ENCODE results near the gene LRRC9. TPM values are rescaled to one million over a fixed set of nuclear protein-coding genes. Genes with fewer than 3 reads are reported as not detected.
"Not testable (repeated sequence)": the region's sequence is repeated elsewhere in the genome, so short reads cannot be mapped to it uniquely, and the experiment has no call there.

Gene LRRC9
- polyA plus RNA-seq, 1 experiment, result not detected

- Histone ChIP-seq H3K27me3 (ENCODE audit: control insufficient read depth, insufficient read depth, low read length) (no peaks in the 10 kb centered on the region), H3K27ac (ENCODE audit: low read depth, low read length) (no peak overlapping the region), H3K4me3 (ENCODE audit: low read depth, low read length) (no peak overlapping the region), H3K9me3 (ENCODE audit: control insufficient read depth, insufficient read depth, low read length) (no peaks in the 10 kb centered on the region)
- no peak for TF ChIP-seq CTCF (IDR thresholded peaks at IDR 0.05; ENCODE audit: low read depth, low read length)
- ChIA-PET POLR2A (no interaction called here), CTCF (interaction anchor here (0.6 to 4.0 kb wide), 5 partner anchors 19 to 753 kb away, joined by 3 to 25 read pairs (median 4); no protein-coding TSS in a partner anchor)
- no peak for DNase-seq (ENCODE audit: low read depth, low spot score)
Measured at GRCh38 chr14:59944909-59945308, 25.0 kb downstream of the LRRC9 start.

- H3K4me3 ChIP-seq (ENCODE audit: low read depth, low read length); H3K27ac ChIP-seq (ENCODE audit: low read depth, low read length); H3K9me3 ChIP-seq (ENCODE audit: control insufficient read depth, insufficient read depth, low read length); POLR2A ChIA-PET; CTCF ChIA-PET; H3K27me3 ChIP-seq (ENCODE audit: control insufficient read depth, insufficient read depth, low read length); DNase-seq (ENCODE audit: low read depth, low spot score): not testable (repeated sequence)
Measured at GRCh38 chr14:59952141-59952540, 32.2 kb downstream of the LRRC9 start.

- H3K27ac ChIP-seq (ENCODE audit: low read depth, low read length); H3K27me3 ChIP-seq (ENCODE audit: control insufficient read depth, insufficient read depth, low read length); POLR2A ChIA-PET; CTCF ChIA-PET; H3K9me3 ChIP-seq (ENCODE audit: control insufficient read depth, insufficient read depth, low read length); H3K4me3 ChIP-seq (ENCODE audit: low read depth, low read length); DNase-seq (ENCODE audit: low read depth, low spot score): not testable (repeated sequence)
Measured at GRCh38 chr14:59957890-59958289, 37.9 kb downstream of the LRRC9 start.

- DNase-seq (ENCODE audit: low read depth, low spot score), result no peak
- no peak overlapping the region for H3K4me3 ChIP-seq (ENCODE audit: low read depth, low read length)
Measured at GRCh38 chr14:59959668-59960067, 39.7 kb downstream of the LRRC9 start.

GRCh38 chr14:59961518-59962062 lies 41.6 kb downstream of the LRRC9 start:
- H3K4me3 ChIP-seq (ENCODE audit: low read depth, low read length), result no peak overlapping the region
- no peak overlapping the region for H3K27ac ChIP-seq (ENCODE audit: low read depth, low read length)
- CTCF ChIA-PET, result interaction anchor here (1.1 to 6.7 kb wide), 2 partner anchors 222 to 385 kb away, joined by 3 to 169 read pairs; partner anchors contain the start of gene CCDC175
- H3K9me3 ChIP-seq (ENCODE audit: control insufficient read depth, insufficient read depth, low read length), result no peaks in the 10 kb centered on the region
- TF ChIP-seq CTCF (IDR thresholded peaks at IDR 0.05; ENCODE audit: low read depth, low read length), result no peak
- H3K27me3 ChIP-seq (ENCODE audit: control insufficient read depth, insufficient read depth, low read length), result no peaks in the 10 kb centered on the region
- POLR2A ChIA-PET, result no interaction called here
- no peak for DNase-seq (ENCODE audit: low read depth, low spot score)

More at GRCh38 chr14:59959668-59960067, 39.7 kb downstream of the LRRC9 start:
- H3K9me3 ChIP-seq (ENCODE audit: control insufficient read depth, insufficient read depth, low read length), result no peaks in the 10 kb centered on the region
- no peak for TF ChIP-seq CTCF (IDR thresholded peaks at IDR 0.05; ENCODE audit: low read depth, low read length)
- H3K27ac ChIP-seq (ENCODE audit: low read depth, low read length), result no peak overlapping the region
- H3K27me3 ChIP-seq (ENCODE audit: control insufficient read depth, insufficient read depth, low read length), result no peaks in the 10 kb centered on the region
- ChIA-PET POLR2A (no interaction called here), CTCF (no interaction called here)

- ChIA-PET CTCF (interaction anchor here (0.6 to 6.7 kb wide), 54 partner anchors 10 to 597 kb away, joined by 3 to 169 read pairs (median 4); partner anchors contain the start of genes DHRS7 and PPM1A), POLR2A (interaction anchor here (1.0 kb wide), 1 partner anchor 285 kb away, joined by 5 read pairs; the partner anchor contains the start of gene PPM1A)
- Histone ChIP-seq H3K4me3 (ENCODE audit: low read depth, low read length) (no peak overlapping the region), H3K27ac (ENCODE audit: low read depth, low read length) (no peak overlapping the region), H3K9me3 (ENCODE audit: control insufficient read depth, insufficient read depth, low read length) (no peaks in the 10 kb centered on the region), H3K27me3 (ENCODE audit: control insufficient read depth, insufficient read depth, low read length) (no peaks in the 10 kb centered on the region)
- peak; percentile 10 for DNase-seq (ENCODE audit: low read depth, low spot score)
- no peak for TF ChIP-seq CTCF (IDR thresholded peaks at IDR 0.05; ENCODE audit: low read depth, low read length)
Measured at GRCh38 chr14:59964251-59965007, 44.5 kb downstream of the LRRC9 start.

Data from AG04450 (cell line).